Stimulated activated CD4-positive, alpha-beta T cell treated with anti-CD3 and anti-CD28 coated beads, Interleukin-1b, Interleukin-23, amount 100 ng/mL, for 1 hour (primary cell): ENCODE results near the gene PRKCQ.
"Not testable (repeated sequence)": the region's sequence is repeated elsewhere in the genome, so short reads cannot be mapped to it uniquely, and the experiment has no call there.

Experiments used
- DNase-seq, 2 donors: peaks; one replicate each; pipeline ENCODE4 v3.0.0-alpha.2; 2020; ENCODE audit warnings: low read depth in 2 of 2

The PRKCQ gene

GRCh38 chr10:6595499-6595898, 15.4 kb upstream of the PRKCQ start:
- no peak for DNase-seq

GRCh38 chr10:6593241-6593671, 13.2 kb upstream of the PRKCQ start:
- DNase-seq = no peak

DNA sequence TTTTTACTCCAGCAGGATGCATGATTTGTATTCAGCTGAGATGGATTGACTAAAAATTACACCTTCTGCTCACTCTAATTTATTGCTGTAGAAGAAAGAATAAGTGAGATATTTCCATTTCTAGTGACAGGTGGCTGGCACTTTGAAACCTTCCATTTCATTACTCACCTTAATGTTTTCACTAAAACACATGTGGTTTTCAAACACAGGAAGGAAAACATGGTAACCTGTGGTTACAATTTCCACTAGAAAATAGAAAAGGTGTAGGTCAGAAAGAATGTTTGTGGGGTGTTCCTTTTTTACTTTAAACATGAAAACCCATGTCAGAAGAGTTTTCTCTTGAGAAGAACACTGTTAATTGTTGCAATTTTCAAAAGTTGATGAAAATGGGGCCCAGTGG, 12.0 kb upstream of the PRKCQ start:
- DNase-seq = no peak

GRCh38 chr10:6591668-6592067, 11.6 kb upstream of the PRKCQ start:
- no peak for DNase-seq

DNA sequence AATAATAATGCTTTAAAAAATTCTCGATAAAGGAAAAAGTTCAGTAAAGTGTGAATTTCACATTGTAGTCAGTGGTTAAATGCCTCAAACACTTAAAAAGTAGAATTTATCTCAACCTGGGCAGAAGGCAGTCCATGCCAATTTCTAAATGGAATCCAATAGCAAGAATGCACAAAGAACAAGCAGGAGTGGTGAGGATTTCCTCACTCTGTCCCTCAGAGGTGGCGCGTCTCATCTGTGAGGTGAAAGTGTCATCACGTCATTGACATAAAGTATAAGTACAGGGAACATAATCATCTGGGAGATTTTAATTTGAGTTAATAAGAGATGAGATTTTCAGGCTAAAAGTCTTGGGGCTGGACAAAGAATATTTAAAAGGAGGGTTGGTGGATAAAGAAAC, 10.0 kb upstream of the PRKCQ start:
- DNase-seq = no peak

DNA sequence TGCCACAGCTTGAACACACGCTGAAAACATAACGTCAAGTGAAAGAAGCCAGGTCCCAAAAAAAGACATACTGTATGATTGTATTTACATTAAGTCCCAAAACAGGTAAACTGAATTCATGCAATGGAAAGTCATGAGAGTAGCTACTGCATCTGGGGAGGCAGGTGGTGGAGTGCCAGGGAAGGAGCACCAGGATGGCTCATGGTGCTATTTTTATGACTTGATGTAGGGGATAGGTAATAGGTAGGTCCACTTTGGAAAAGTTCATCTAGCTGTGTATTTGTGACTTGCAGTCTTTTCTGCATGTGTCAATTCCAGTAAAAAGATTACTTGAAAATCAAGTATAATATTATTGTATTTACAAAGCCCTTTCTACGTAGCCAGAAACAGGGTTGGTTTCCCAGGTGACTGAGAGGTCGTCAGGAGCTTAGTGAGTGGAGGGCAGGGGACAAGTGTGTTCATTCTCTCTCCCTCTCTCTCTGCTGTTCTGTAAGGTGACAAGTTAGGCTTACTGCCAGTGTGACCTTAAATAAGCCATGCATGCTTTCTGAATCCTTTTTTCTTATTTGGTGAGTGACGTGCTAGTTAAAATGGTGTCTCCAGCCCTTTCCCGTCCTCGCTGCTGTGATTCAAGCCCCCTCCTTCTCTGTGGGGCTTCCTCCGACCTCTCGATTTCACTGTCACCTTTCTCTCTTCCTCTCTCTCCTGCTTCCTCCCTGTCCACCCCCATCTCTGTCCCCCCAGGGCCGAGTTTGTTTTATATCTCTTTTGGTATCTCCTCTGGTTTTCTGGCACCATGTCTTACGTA, 9.4 kb upstream of the PRKCQ start:
- DNase-seq = no peak

DNA sequence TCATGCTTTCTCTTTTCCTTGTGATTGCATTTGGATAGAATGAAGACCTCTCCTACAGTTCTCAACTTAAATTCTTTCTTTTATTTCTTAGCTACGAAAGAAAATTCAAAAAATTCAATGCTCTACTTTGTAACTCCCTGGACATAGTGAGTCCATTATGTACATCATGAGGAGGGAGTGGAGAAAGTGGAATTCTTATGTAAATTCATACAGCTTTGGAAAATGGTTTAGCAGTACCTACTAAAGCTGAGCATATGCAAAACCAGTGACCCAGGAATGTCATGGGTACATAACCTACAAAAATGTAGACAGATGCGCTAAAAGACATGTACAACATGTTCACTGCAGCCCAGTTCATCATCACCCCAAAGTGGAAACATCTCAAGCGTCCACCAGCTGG, 8.8 kb upstream of the PRKCQ start:
- DNase-seq = no peak

- DNase-seq = no peak
These were observed 8.0 kb upstream of the PRKCQ start for GRCh38 chr10:6588082-6588481.

GRCh38 chr10:6586501-6586900, 6.4 kb upstream of the PRKCQ start:
- DNase-seq = no peak

DNA sequence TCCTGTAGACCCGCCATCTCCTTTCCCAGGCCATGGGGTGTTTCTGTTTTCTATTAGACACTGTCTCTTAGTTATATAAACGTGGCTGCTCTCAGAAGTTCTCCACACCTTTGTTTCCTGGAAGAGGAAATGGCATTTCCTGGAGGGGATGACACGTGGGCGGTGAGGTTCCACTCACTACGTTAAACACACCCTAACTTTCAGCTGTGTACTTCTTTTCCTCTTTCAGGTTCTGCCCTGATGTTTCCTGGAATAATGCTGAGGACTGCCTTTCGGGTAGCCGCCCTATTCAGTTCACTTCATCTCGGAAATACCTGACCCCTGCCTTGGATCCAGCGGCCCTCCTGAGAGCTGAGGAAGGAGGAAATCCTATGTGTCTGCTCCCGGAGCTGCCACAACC, 3.4 kb upstream of the PRKCQ start:
- peak in 1 of 2 donors; percentile 42 for DNase-seq

GRCh38 chr10:6582913-6583312, 2.8 kb upstream of the PRKCQ start:
- DNase-seq = not testable (repeated sequence)

GRCh38 chr10:6582298-6582697, 2.2 kb upstream of the PRKCQ start:
- no peak for DNase-seq

- DNase-seq = no peak
These were observed 1.7 kb upstream of the PRKCQ start for GRCh38 chr10:6581778-6582228.

DNA sequence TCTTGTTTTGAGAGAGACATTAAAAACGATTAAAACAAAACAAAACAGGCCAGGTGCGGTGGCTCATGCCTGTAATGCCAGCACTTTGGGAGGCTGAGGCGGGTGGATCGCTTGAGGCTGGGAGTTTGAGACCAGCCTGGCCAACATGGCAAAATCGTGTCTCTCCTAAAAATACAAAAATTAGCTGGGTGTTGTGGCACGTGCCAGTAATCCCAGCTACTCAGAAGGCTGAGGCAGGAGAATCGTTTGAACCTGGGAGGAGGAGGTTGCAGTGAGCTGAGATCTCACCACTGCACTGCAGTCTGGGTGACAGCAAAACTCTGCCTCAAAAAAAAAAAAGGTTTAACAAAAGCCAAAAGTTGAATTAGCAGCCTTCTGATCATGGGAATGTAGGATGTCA, 1.1 kb upstream of the PRKCQ start:
- not testable (repeated sequence) for DNase-seq

- peak; percentile 74 to 84 for DNase-seq
These were observed 378 bp upstream of the PRKCQ start for GRCh38 chr10:6580279-6581029.

GRCh38 chr10:6579183-6579903, 733 bp downstream of the PRKCQ start:
- DNase-seq = no peak

DNA sequence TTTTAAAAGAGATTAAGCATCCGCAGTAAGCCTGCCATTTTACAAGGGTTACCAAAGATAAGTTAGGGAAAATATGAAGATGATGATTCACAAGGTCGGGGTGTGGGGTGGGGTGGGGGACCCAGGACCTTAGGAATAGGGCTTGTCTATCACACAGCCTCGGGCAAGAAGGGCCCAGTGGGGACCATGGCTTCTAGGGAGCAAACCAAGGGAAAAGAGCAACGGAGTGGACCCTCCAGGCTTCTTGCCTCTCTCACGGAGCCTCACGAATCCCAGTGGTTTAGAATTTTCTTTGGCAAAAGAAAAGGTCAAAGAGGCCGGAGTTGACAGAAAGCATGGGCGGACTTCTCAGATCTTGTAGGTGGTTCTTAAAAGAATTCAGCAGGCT, 1.3 kb downstream of the PRKCQ start:
- no peak for DNase-seq

GRCh38 chr10:6578251-6578771, 1.8 kb downstream of the PRKCQ start:
- no peak for DNase-seq

- no peak for DNase-seq
These were observed 3.8 kb downstream of the PRKCQ start for GRCh38 chr10:6576326-6576725.

DNA sequence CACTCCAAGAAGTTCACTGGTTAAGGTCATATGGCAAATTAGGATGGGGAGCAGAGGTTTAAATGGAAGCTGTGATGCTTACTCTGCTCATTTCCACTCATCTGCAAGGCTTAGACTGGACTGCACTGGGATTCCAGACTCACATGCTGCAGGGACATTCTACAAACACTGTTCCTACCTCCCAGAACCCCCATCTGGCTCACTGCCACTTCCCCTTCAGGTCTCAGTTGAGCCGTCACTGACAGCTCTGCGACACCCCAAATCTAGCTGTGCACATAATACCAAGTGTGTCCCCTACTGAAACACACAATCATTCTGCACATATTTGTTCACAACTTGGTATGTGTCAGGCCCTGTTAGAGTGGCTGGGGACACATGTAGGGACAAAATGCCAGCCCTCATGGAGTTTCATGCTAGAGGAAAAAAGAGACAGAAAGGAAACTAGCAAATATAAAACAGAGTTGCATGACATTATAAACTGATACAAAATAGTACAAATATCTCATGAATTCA, 5.4 kb downstream of the PRKCQ start:
- DNase-seq = no peak

- DNase-seq = no peak
These were observed 9.2 kb downstream of the PRKCQ start for GRCh38 chr10:6570893-6571292.

- DNase-seq = no peak
These were observed 10.8 kb downstream of the PRKCQ start for GRCh38 chr10:6569259-6569658.
